H1 (cell line): ENCODE data around the gene GPD1. TPM values are rescaled to one million over a fixed set of nuclear protein-coding genes. Genes with fewer than 3 reads are reported as not detected.

Experiments
- CTCF ChIA-PET: fragments of 300-600 bp; sonication (Branson Sonifier 250); formaldehyde crosslinking; loops from one replicate; lab custom pipeline; 2021; ENCODE audit not compliant: partially characterized antibody; lab: Charles Lee
- POLR2A ChIA-PET: fragments of 300-600 bp; sonication (Branson Sonifier 250); formaldehyde crosslinking; loops from one replicate; lab custom pipeline; 2021; ENCODE audit warnings: inconsistent platforms; ENCODE audit not compliant: partially characterized antibody; lab: Charles Lee
- DNase-seq, 2 experiments: peaks; one replicate each; pipeline versions ENCODE4 v3.0.0 to v3.0.0-alpha.2; 2010 to 2022; ENCODE audit warnings: low spot score in 2 of 2, low read depth in 1 of 2, mixed read lengths in 1 of 2
- FAIRE-seq: peaks from 2 replicates; lab custom pipeline; 2011; peaks lifted over from hg19 to GRCh38; lab: Jason Lieb, UNC
- H2AFZ ChIP-seq: 2 replicates; pipeline ENCODE4 v1.8.1; 2012; ENCODE audit warnings: low read length, inconsistent platforms
- H2AK5ac ChIP-seq: 2 replicates; pipeline ENCODE4 v1.6.1; 2013; ENCODE audit warnings: low read depth, low read length
- H2BK120ac ChIP-seq: replicated peaks from 2 replicates; pipeline ENCODE3; 2013; ENCODE audit warnings: low read depth, low read length, inconsistent platforms
- H2BK12ac ChIP-seq: 2 replicates; pipeline ENCODE4 v1.6.1; 2013; ENCODE audit warnings: low read depth, low read length
- H2BK15ac ChIP-seq: 2 replicates; pipeline ENCODE4 v1.6.1; 2013; ENCODE audit warnings: low read length
- H2BK20ac ChIP-seq: 2 replicates; pipeline ENCODE4 v1.6.1; 2013; ENCODE audit warnings: low read length
- H2BK5ac ChIP-seq: 2 replicates; pipeline ENCODE4 v1.6.1; 2013; ENCODE audit warnings: low read depth, low read length
- H3K14ac ChIP-seq: 2 replicates; pipeline ENCODE4 v1.6.1; 2013; ENCODE audit warnings: inconsistent platforms; ENCODE audit not compliant: insufficient read length
- H3K18ac ChIP-seq: 2 replicates; pipeline ENCODE4 v1.6.1; 2013; ENCODE audit warnings: low read length; ENCODE audit errors: extremely low read depth
- H3K23ac ChIP-seq: 2 replicates; pipeline ENCODE4 v1.6.1; 2013; ENCODE audit warnings: inconsistent platforms; ENCODE audit not compliant: insufficient read length
- H3K23me2 ChIP-seq: 2 replicates; pipeline ENCODE4 v1.6.1; 2013; ENCODE audit warnings: low read depth, low read length
- H3K27ac ChIP-seq: 2 replicates; pipeline ENCODE4 v1.6.1; 2011; ENCODE audit warnings: low read depth, low read length, inconsistent platforms
- H3K27me3 ChIP-seq, 4 experiments: replicated peaks in 1 of 4; 1 replicate in 1 of 4; 2 replicates in 3 of 4; pipeline versions ENCODE4 v1.6.1 to v1.8.1; 2011 to 2013; ENCODE audit warnings: low read length in 3 of 4, mild to moderate bottlenecking in 3 of 4, inconsistent platforms in 2 of 4, mixed read lengths in 2 of 4, moderate library complexity in 1 of 4; ENCODE audit not compliant: control insufficient read depth in 3 of 4, insufficient read depth in 3 of 4; ENCODE audit errors: extremely low read depth in 1 of 4
- H3K36me3 ChIP-seq, 4 experiments: 2 replicates each; pipeline versions ENCODE4 v1.6.1 to v1.8.1; 2011 to 2013; ENCODE audit warnings: mild to moderate bottlenecking in 4 of 4, low read length in 3 of 4, moderate library complexity in 2 of 4, control low read depth in 1 of 4, inconsistent platforms in 1 of 4; ENCODE audit not compliant: insufficient read depth in 4 of 4, control insufficient read depth in 2 of 4
- H3K4ac ChIP-seq: replicated peaks from 2 replicates; pipeline ENCODE3; 2013; ENCODE audit warnings: low read length, low read depth, mixed read lengths, inconsistent platforms; ENCODE audit not compliant: insufficient read length
- H3K4me1 ChIP-seq, 4 experiments: replicated peaks in 1 of 4; 1 replicate in 1 of 4; 2 replicates in 3 of 4; pipeline versions ENCODE4 v1.6.1 to v1.8.1; 2011 to 2013; ENCODE audit warnings: low read length in 3 of 4, inconsistent platforms in 2 of 4, mixed read lengths in 1 of 4; ENCODE audit not compliant: insufficient read depth in 4 of 4, control insufficient read depth in 3 of 4
- H3K4me2 ChIP-seq, 2 experiments: 2 replicates each; pipeline versions ENCODE4 v1.6.1 to v1.8.1; 2011 to 2013; ENCODE audit warnings: low read depth in 2 of 2, low read length in 2 of 2, control low read depth in 1 of 2, inconsistent platforms in 1 of 2, mild to moderate bottlenecking in 1 of 2; ENCODE audit not compliant: insufficient read depth in 1 of 2
- H3K4me3 ChIP-seq, 4 experiments: fragments of 200-600, 300-600 bp in 1 of 4; sonication (generic), shearing (Covaris generic), sonication (Bioruptor Twin) in 1 of 4; 2 replicates each; pipeline versions ENCODE4 v1.5.1 to v1.8.1; 2011 to 2016; ENCODE audit warnings: low read length in 4 of 4, low read depth in 3 of 4, control low read depth in 2 of 4, inconsistent platforms in 2 of 4, mild to moderate bottlenecking in 2 of 4, mixed read lengths in 1 of 4, moderate library complexity in 1 of 4; ENCODE audit not compliant: insufficient read depth in 2 of 4; ENCODE audit errors: extremely low read depth in 1 of 4
- H3K56ac ChIP-seq: replicated peaks from 2 replicates; pipeline ENCODE3; 2013; ENCODE audit warnings: low read depth, mild to moderate bottlenecking, mixed read lengths, low read length, inconsistent platforms; ENCODE audit not compliant: insufficient read length
- H3K79me1 ChIP-seq: 2 replicates; pipeline ENCODE4 v1.6.1; 2013; ENCODE audit warnings: low read depth, low read length, control low read depth
- H3K79me2 ChIP-seq, 2 experiments: 2 replicates each; pipeline versions ENCODE4 v1.6.1 to v1.8.1; 2012 to 2013; ENCODE audit warnings: low read length in 2 of 2, mild to moderate bottlenecking in 2 of 2, inconsistent platforms in 1 of 2; ENCODE audit not compliant: insufficient read depth in 2 of 2, control insufficient read depth in 1 of 2
- H3K9ac ChIP-seq, 4 experiments: replicated peaks in 1 of 4; 1 replicate in 1 of 4; 2 replicates in 3 of 4; pipeline versions ENCODE4 v1.6.1 to v1.8.1; 2011 to 2013; ENCODE audit warnings: low read depth in 3 of 4, low read length in 3 of 4, control low read depth in 2 of 4, mild to moderate bottlenecking in 2 of 4, moderate library complexity in 2 of 4, inconsistent platforms in 1 of 4; ENCODE audit errors: extremely low read depth in 1 of 4
- H3K9me3 ChIP-seq, 2 experiments: 2 replicates each; pipeline versions ENCODE4 v1.6.1 to v1.8.1; 2012 to 2013; ENCODE audit warnings: mild to moderate bottlenecking in 2 of 2, moderate library complexity in 2 of 2, control low read depth in 1 of 2, inconsistent platforms in 1 of 2, low read depth in 1 of 2, low read length in 1 of 2, mixed read lengths in 1 of 2; ENCODE audit not compliant: insufficient read depth in 2 of 2
- H4K20me1 ChIP-seq, 2 experiments: replicated peaks in 1 of 2; 2 replicates each; pipeline versions ENCODE3 to v1.8.1; 2011 to 2013; ENCODE audit warnings: inconsistent platforms in 2 of 2, low read length in 2 of 2, mild to moderate bottlenecking in 1 of 2; ENCODE audit not compliant: insufficient read depth in 2 of 2, control insufficient read depth in 1 of 2
- H4K5ac ChIP-seq: 2 replicates; pipeline ENCODE4 v1.6.1; 2013; ENCODE audit warnings: low read length, low read depth, mixed read lengths, inconsistent platforms; ENCODE audit not compliant: insufficient read length
- H4K8ac ChIP-seq: 2 replicates; pipeline ENCODE4 v1.8.0; 2013; ENCODE audit warnings: mild to moderate bottlenecking, moderate library complexity, low read length, inconsistent platforms; ENCODE audit not compliant: insufficient read depth; ENCODE audit errors: extremely low read depth
- H4K91ac ChIP-seq: replicated peaks from 2 replicates; pipeline ENCODE3; 2013; ENCODE audit warnings: low read length, mixed read lengths, inconsistent platforms; ENCODE audit not compliant: insufficient read length
- JUND ChIP-seq: IDR thresholded peaks from 2 replicates; pipeline ENCODE4 v1.6.1; 2011; ENCODE audit warnings: mild to moderate bottlenecking, improper control_type of control experiment, low read length
- KDM1A ChIP-seq: fragments of 200-600, 300-600 bp; sonication (generic); IDR thresholded peaks from 2 replicates; pipeline ENCODE4 v1.7.1; 2016; ENCODE audit warnings: mild to moderate bottlenecking, low read length, borderline replicate concordance
- KDM5A ChIP-seq: fragments of 200-600 bp; IDR thresholded peaks from 2 replicates; pipeline ENCODE4 v1.7.1; 2012; ENCODE audit warnings: mild to moderate bottlenecking, low read length, inconsistent platforms, mixed read lengths
- WGBS, 2 experiments: shearing (Covaris generic) in 1 of 2; methylation state at CpG; one replicate each; pipeline versions ENCODE4 v1.1.6 to v1.1.7; 2013 to 2015; ENCODE audit warnings: low lambda C conversion rate in 2 of 2, mixed read lengths in 2 of 2, inconsistent platforms in 1 of 2, low coverage in 1 of 2, missing lambda C conversion rate in 1 of 2; ENCODE audit not compliant: insufficient replicate concordance in 2 of 2, insufficient coverage in 1 of 2, insufficient read length in 1 of 2; ENCODE audit errors: extremely low coverage in 1 of 2, missing lambda C conversion rate in 1 of 2; 5-methylcytosine and 5-hydroxymethylcytosine counted together
- polyA plus RNA-seq, 7 experiments: library from polyadenylated mRNA; depleted of rRNA in 3 of 7; stranded (reverse) in 5 of 7; unstranded in 2 of 7; fragments of >200 nt in 5 of 7; fragments of 200-250 nt in 2 of 7; gene quantifications; 1 replicate in 5 of 7; 2 replicates in 1 of 7; 4 replicates in 1 of 7; pipeline versions ENCODE4 v1.2.1 to v1.2.3, GENCODE V29; 2011 to 2013; ENCODE audit warnings: missing spikeins in 2 of 7, mixed read lengths in 2 of 7
- total RNA-seq: library from RNA; stranded (reverse); fragmentation: NEBNext Ultra II Directional; extraction: Animal tissue kit (Norgen Biotek cat#: 25700); gene quantifications from 2 replicates; pipeline ENCODE4 v1.2.1, GENCODE V29; 2021

GPD1 gene
- total and polyA plus RNA-seq, 2 of the 8 experiments (the other 6 are each of a cell fraction or from before 2014, with no cell fraction given), result 0.45 to 0.74 TPM

DNA sequence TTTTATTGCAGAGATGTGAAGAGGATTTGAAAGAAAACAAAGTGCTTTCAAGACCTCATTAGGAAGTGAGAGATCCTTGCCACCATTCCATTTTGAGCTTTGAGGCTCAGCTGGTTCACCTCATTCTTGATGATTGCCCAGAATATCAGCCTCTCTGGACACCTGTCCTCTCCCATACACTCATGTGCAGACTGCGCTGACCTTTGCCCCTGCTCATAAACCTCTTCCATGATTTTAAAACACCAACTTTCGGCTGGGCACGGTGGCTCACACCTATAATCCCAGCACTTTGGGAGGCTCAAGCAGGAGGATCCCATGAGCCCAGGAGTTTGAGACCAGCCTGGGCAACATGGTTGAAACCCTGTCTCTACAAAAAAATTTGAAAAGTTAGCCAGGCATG is 17.1 kb downstream of the GPD1 start:
- peaks cover 0 to 3% (median 0%) of the 10 kb centered on the region in 4 experiments; a peak in 1 of 8 replicates for H3K36me3 ChIP-seq
- WGBS, 2 experiments, result 96% methylated on average over 3 of the region's 3 CpGs; no CpG with 5 or more reads in 1 of the 2 experiments
- H3K9me3 ChIP-seq, result no peaks in the 10 kb centered on the region
- H4K5ac ChIP-seq, result no peak overlapping the region
- no peak overlapping the region for H3K4ac ChIP-seq
- no peak overlapping the region for H3K4me2 ChIP-seq
- no peak overlapping the region for H4K91ac ChIP-seq
- H3K18ac ChIP-seq, result no peak overlapping the region
- H3K27me3 ChIP-seq, result no peaks in the 10 kb centered on the region
- H3K4me1 ChIP-seq, result no peaks in the 10 kb centered on the region
- H3K14ac ChIP-seq, result no peak overlapping the region
- ChIA-PET CTCF (interaction anchor here (0.5 to 32.9 kb wide), 8 partner anchors 10 to 189 kb away, joined by 3 to 625 read pairs (median 4); partner anchors contain the start of gene SMARCD1), POLR2A (interaction anchor here (1.0 to 27.1 kb wide), 6 partner anchors 8 to 46 kb away, joined by 4 to 457 read pairs (median 4); partner anchors contain the start of genes CERS5, COX14, GPD1 and SMARCD1)
- H3K27ac ChIP-seq, result no peak overlapping the region
- H2BK20ac ChIP-seq, result no peak overlapping the region
- H4K20me1 ChIP-seq, result peaks cover 0 to 2% of the 10 kb centered on the region in 2 experiments
- DNase-seq, result no peak
- H3K79me2 ChIP-seq, result no peaks in the 10 kb centered on the region; a peak in 1 of 4 replicates
- TF ChIP-seq KDM1A (no peak), KDM5A (no peak), JUND (no peak)
- no peak overlapping the region for H4K8ac ChIP-seq
- H3K23me2 ChIP-seq, result no peaks in the 10 kb centered on the region; the same call in 1 of the 2 replicates
- no peak overlapping the region; the same call in 1 of the 2 replicates for H2BK5ac ChIP-seq
- H3K79me1 ChIP-seq, result no peaks in the 10 kb centered on the region; the same call in 1 of the 2 replicates
- H3K9ac ChIP-seq, result no peak overlapping the region
- no peak overlapping the region for H3K4me3 ChIP-seq
- no peak overlapping the region for H3K56ac ChIP-seq
- no peak overlapping the region for H3K23ac ChIP-seq
- no peak overlapping the region for H2BK12ac ChIP-seq
- no peak overlapping the region for H2BK15ac ChIP-seq
- no peak overlapping the region for H2AK5ac ChIP-seq
- H2AFZ ChIP-seq, result no peak overlapping the region
- H2BK120ac ChIP-seq, result no peak overlapping the region
- FAIRE-seq, result no peak
